Measurements from ENCODE around the gene ACOT11.

DNA sequence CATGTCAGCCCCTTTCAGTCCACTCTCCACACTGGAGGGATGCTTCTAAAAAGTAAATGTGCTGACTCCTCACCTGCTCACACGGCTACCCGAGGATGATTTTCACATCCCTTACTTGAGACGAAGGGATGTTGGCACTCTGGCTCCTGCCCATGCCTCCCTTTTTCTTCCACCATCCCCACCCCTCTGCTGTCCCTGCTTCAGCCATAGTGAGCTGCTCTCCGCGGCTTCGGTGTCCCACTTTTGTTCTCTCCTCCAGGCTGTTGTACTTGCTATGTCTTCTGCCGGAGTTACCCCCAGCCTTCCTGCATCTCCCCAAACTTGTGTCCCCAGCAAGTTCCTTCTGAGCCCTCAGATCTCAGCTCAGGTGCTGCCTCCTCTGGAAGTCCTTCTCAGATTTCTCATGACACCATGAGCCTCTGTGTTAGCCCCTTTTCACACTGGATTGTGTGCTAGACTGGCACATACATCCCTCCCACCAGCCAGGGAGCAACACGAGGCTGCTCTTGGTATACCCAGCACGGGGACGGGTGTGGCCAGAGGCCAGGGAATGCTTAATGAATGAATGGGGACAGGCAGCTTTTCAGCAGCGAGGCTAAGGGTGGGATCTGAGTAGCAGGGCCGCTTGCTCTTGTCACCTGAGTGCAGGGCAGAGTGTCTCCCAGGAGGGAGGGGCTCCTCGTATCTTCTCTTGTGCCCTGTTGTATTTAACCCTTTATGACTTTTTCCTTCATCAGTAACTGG lies 1.3 kb downstream of the ACOT11 start:
- no peak for TF ChIP-seq SP1 (IDR thresholded peaks at IDR 0.05; ENCODE audit: low read depth, low read length)
- TF ChIP-seq PBX3 (IDR thresholded peaks at IDR 0.05; ENCODE audit: insufficient replicate concordance, low read depth, low read length) = no peak
- no peak for TF ChIP-seq CTCF (IDR thresholded peaks at IDR 0.05 in 2 of 3, conservative IDR thresholded peaks at IDR 0.05 in 1 of 3; ENCODE audit: control insufficient read depth in 2 of 3, extremely low read depth in 1 of 3, insufficient read depth in 1 of 3, low read depth in 3 of 3, low read length in 3 of 3)
- no peak for TF ChIP-seq RAD21 (IDR thresholded peaks at IDR 0.05; ENCODE audit: insufficient read depth, low read depth, low read length)
- no peak for TF ChIP-seq SMC3 (IDR thresholded peaks at IDR 0.05; ENCODE audit: borderline replicate concordance, low read length)
- no peak for TF ChIP-seq ZNF24 (IDR thresholded peaks at IDR 0.05)
- TF ChIP-seq BCL11A (IDR thresholded peaks at IDR 0.05; ENCODE audit: low read depth, low read length) = no peak
- TF ChIP-seq ETV6 (conservative IDR thresholded peaks at IDR 0.05 in 1 of 2, IDR thresholded peaks at IDR 0.05 in 1 of 2; ENCODE audit: borderline replicate concordance in 1 of 2, low read depth in 1 of 2) = no peak
- no peak for TF ChIP-seq POLR2AphosphoS5 (IDR thresholded peaks at IDR 0.05; ENCODE audit: low read length)
- no peak for TF ChIP-seq MYC (IDR thresholded peaks at IDR 0.05; ENCODE audit: insufficient read depth, insufficient read length, insufficient replicate concordance, low read length, severe bottlenecking)
